HG03342 (cell line): ENCODE results near the gene PSMB4.
"Not testable (repeated sequence)": the region's sequence is repeated elsewhere in the genome, so short reads cannot be mapped to it uniquely, and the experiment has no call there.

ENCODE experiments used
- ATAC-seq: cut with Tn5 transposase; IDR thresholded peaks from one replicate; pipeline ENCODE4 v1.9.1; 2021; ENCODE audit warnings: mild to moderate bottlenecking, moderate library complexity; ENCODE audit not compliant: unreplicated experiment

Gene PSMB4

GRCh38 chr1:151437396-151437795, 38.0 kb downstream of the PSMB4 start:
- not testable (repeated sequence) for ATAC-seq

- ATAC-seq: no peak
Observed at GRCh38 chr1:151443846-151444782, 44.7 kb downstream of the PSMB4 start.

GRCh38 chr1:151444783-151445177, 45.4 kb downstream of the PSMB4 start:
- ATAC-seq: no peak

- ATAC-seq: no peak
Observed at GRCh38 chr1:151447696-151448095, 48.3 kb downstream of the PSMB4 start.
